SK-N-SH (cell line): ENCODE data around the gene ARID3A. TPM values are rescaled to one million over a fixed set of nuclear protein-coding genes. Genes with fewer than 3 reads are reported as not detected.

Experiments used
- CTCF ChIA-PET: fragments of 300-600, 350-600 bp; formaldehyde crosslinking; extraction: SDS; loops from one replicate; lab custom pipeline; 2021; lab: Yijun Ruan, JAX
- POLR2A ChIA-PET: fragments of 350-600 bp; sonication (Branson Sonifier 250); formaldehyde crosslinking; extraction: SDS; loops from one replicate; lab custom pipeline; 2020; ENCODE audit warnings: antibody characterized with exemption, inconsistent platforms; lab: Yijun Ruan, JAX
- DNase-seq: peaks from one replicate; pipeline ENCODE4 v3.0.0; 2012
- H2AFZ ChIP-seq: fragments of 200-600 bp; sonication (generic); 2 replicates; pipeline ENCODE4 v1.8.1; 2016; ENCODE audit warnings: antibody characterized with exemption, mild to moderate bottlenecking, low read depth
- H3F3A ChIP-seq: fragments of 200-600 bp; sonication (generic); replicated peaks from 2 replicates; pipeline ENCODE3; 2016; ENCODE audit warnings: antibody characterized with exemption, mild to moderate bottlenecking; ENCODE audit not compliant: insufficient read depth
- H3K27ac ChIP-seq, 2 experiments: fragments of 200-500 bp in 1 of 2; fragments of 200-600 bp in 1 of 2; sonication (Bioruptor generic) in 1 of 2; sonication (generic), shearing (Covaris generic) in 1 of 2; 2 replicates each; pipeline versions ENCODE4 v1.5.1 to v1.6.1; 2014 to 2016; ENCODE audit warnings: low read depth in 2 of 2, inconsistent platforms in 1 of 2, low read length in 1 of 2, mild to moderate bottlenecking in 1 of 2, mixed read lengths in 1 of 2
- H3K27me3 ChIP-seq: fragments of 200-600 bp; sonication (generic), shearing (Covaris generic); 2 replicates; pipeline ENCODE4 v1.6.1; 2016; ENCODE audit warnings: mixed run types; ENCODE audit not compliant: insufficient read depth
- H3K36me3 ChIP-seq, 2 experiments: fragments of 200-500 bp in 1 of 2; fragments of 200-600 bp in 1 of 2; sonication (Bioruptor generic) in 1 of 2; sonication (generic) in 1 of 2; replicated peaks in 1 of 2; 2 replicates each; pipeline versions ENCODE3 to v1.5.1; 2014 to 2016; ENCODE audit warnings: low read length in 1 of 2, mild to moderate bottlenecking in 1 of 2; ENCODE audit not compliant: insufficient read depth in 2 of 2, control insufficient read depth in 1 of 2
- H3K4me1 ChIP-seq, 2 experiments: fragments of 200-500 bp in 1 of 2; fragments of 200-600 bp in 1 of 2; sonication (Bioruptor generic) in 1 of 2; sonication (generic), shearing (Covaris generic) in 1 of 2; 2 replicates each; pipeline versions ENCODE4 v1.5.1 to v1.6.1; 2014 to 2016; ENCODE audit warnings: low read depth in 1 of 2, low read length in 1 of 2, mixed run types in 1 of 2; ENCODE audit not compliant: insufficient read depth in 2 of 2, control insufficient read depth in 1 of 2
- H3K4me2 ChIP-seq: fragments of 200-600 bp; sonication (generic), shearing (Covaris generic); 2 replicates; pipeline ENCODE4 v1.6.1; 2017; ENCODE audit warnings: mixed run types
- H3K4me3 ChIP-seq, 2 experiments: fragments of 200-500 bp in 1 of 2; fragments of 200-600 bp in 1 of 2; sonication (Bioruptor generic) in 1 of 2; sonication (generic), shearing (Covaris generic) in 1 of 2; 2 replicates each; pipeline versions ENCODE4 v1.5.1 to v1.8.1; 2014 to 2016; ENCODE audit warnings: low read depth in 2 of 2, inconsistent platforms in 1 of 2, low read length in 1 of 2, mild to moderate bottlenecking in 1 of 2, mixed read lengths in 1 of 2, moderate library complexity in 1 of 2
- H3K79me2 ChIP-seq: fragments of 200-600 bp; sonication (generic); 2 replicates; pipeline ENCODE4 v1.8.1; 2017; ENCODE audit warnings: mild to moderate bottlenecking; ENCODE audit not compliant: insufficient read depth
- H3K9ac ChIP-seq: fragments of 200-600 bp; sonication (generic); 2 replicates; pipeline ENCODE4 v1.6.1; 2017; ENCODE audit warnings: mixed run types
- H3K9me2 ChIP-seq: fragments of 200-600 bp; sonication (generic); 2 replicates; pipeline ENCODE4 v1.6.1; 2017; ENCODE audit warnings: mixed run types
- H3K9me3 ChIP-seq: fragments of 200-600 bp; sonication (generic); 2 replicates; pipeline ENCODE4 v1.6.1; 2017; ENCODE audit warnings: mixed run types, mild to moderate bottlenecking, moderate library complexity
- H4K20me1 ChIP-seq: fragments of 200-600 bp; sonication (generic); 2 replicates; pipeline ENCODE4 v1.6.1; 2017; ENCODE audit warnings: mild to moderate bottlenecking, mixed run types; ENCODE audit not compliant: insufficient read depth
- ELF1 ChIP-seq: IDR thresholded peaks from 2 replicates; pipeline ENCODE4 v1.4.0; 2012
- EZH2phosphoT487 ChIP-seq: fragments of 200-600 bp; sonication (generic); IDR thresholded peaks from 2 replicates; pipeline ENCODE4 v1.6.1; 2017; ENCODE audit warnings: low read depth, mixed run types, mild to moderate bottlenecking, antibody characterized with exemption, moderate library complexity, borderline replicate concordance
- FOSL2 ChIP-seq: IDR thresholded peaks from 2 replicates; pipeline ENCODE4 v1.4.0; 2012; ENCODE audit warnings: low read depth, mild to moderate bottlenecking, moderate library complexity, borderline replicate concordance
- FOXM1 ChIP-seq: IDR thresholded peaks from 2 replicates; pipeline ENCODE4 v1.4.0; 2012; ENCODE audit warnings: low read depth, mild to moderate bottlenecking
- NFIC ChIP-seq: IDR thresholded peaks from 2 replicates; pipeline ENCODE4 v1.4.0; 2012; ENCODE audit warnings: borderline replicate concordance
- NRF1 ChIP-seq: IDR thresholded peaks from 2 replicates; pipeline ENCODE4 v1.6.1; 2012; ENCODE audit warnings: low read depth, mild to moderate bottlenecking, low read length
- RAD21 ChIP-seq: IDR thresholded peaks from 2 replicates; pipeline ENCODE4 v1.6.1; 2012; ENCODE audit warnings: mild to moderate bottlenecking, low read length
- RCOR1 ChIP-seq: fragments of 150-350 bp; IDR thresholded peaks from 2 replicates; pipeline ENCODE4 v1.6.1; 2017; ENCODE audit warnings: antibody characterized with exemption, low read length
- RFX5 ChIP-seq: IDR thresholded peaks from 2 replicates; pipeline ENCODE4 v1.6.1; 2012; ENCODE audit warnings: mild to moderate bottlenecking, improper control_type of control experiment, low read length
- SMC3 ChIP-seq: IDR thresholded peaks from 2 replicates; pipeline ENCODE4 v1.6.1; 2012; ENCODE audit warnings: low read depth, low read length, improper control_type of control experiment
- TAF1 ChIP-seq: IDR thresholded peaks from 2 replicates; pipeline ENCODE4 v1.6.1; 2012; ENCODE audit warnings: low read depth, mild to moderate bottlenecking, low read length, moderate library complexity, borderline replicate concordance
- YY1 ChIP-seq: IDR thresholded peaks from 2 replicates; pipeline ENCODE4 v1.4.0; 2012; ENCODE audit warnings: low read depth, mild to moderate bottlenecking
- WGBS: methylation state at CpG from one replicate; pipeline ENCODE4 v1.1.6; 2017; ENCODE audit warnings: low lambda C conversion rate; 5-methylcytosine and 5-hydroxymethylcytosine counted together
- polyA plus RNA-seq, 3 experiments: library from polyadenylated mRNA; depleted of rRNA; stranded (reverse); fragments of >200 nt; gene quantifications; 2 replicates each; pipeline ENCODE4 v1.2.3, GENCODE V29; 2012
- TF ChIP-seq, protein P1 (sequence below): fragments of 150-350 bp; IDR thresholded peaks from 2 replicates; pipeline ENCODE4 v1.6.1; 2017; ENCODE audit warnings: antibody characterized with exemption, low read length, low read depth, borderline replicate concordance
- TF ChIP-seq, protein P2 (sequence below): IDR thresholded peaks from 2 replicates; pipeline ENCODE4 v1.4.0; 2012; ENCODE audit warnings: low read depth, borderline replicate concordance
- TF ChIP-seq, protein P3 (sequence below): IDR thresholded peaks from 2 replicates; pipeline ENCODE4; 2012
- TF ChIP-seq, protein P4 (sequence below): IDR thresholded peaks from 2 replicates; pipeline ENCODE4 v1.4.0; 2012; ENCODE audit warnings: low read depth, borderline replicate concordance

The ARID3A gene
- polyA plus RNA-seq, 1 of the 3 experiments (the other 2 are of a cell fraction): 8.6 TPM

DNA sequence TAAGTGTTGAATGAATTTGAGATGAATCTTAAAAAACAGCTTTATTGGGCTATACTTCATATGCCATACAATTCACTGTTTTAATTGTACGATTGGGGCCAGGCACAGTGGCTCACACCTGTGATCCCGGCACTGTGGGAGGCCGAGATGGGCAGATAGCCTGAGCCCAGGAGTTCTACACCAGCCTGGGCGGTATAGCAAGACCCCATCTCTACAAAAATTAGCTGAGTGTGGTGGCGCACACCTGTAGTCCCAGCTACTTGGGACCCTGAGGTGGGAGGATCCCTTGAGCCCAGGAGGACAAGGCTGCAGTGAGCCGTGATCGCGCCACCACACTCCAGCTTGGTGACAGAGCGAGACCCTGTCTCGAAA is 10.3 kb downstream of the ARID3A start:
- Histone ChIP-seq H3K4me2 (no peak overlapping the region), H3F3A (peaks cover 8% of the 10 kb centered on the region), H3K9me2 (no peaks in the 10 kb centered on the region), H3K27ac (peak overlapping the region in 1 of 2 experiments; percentile 0; a peak in 1 of 4 replicates), H3K27me3 (no peaks in the 10 kb centered on the region), H3K36me3 (no peaks in the 10 kb centered on the region), H3K9ac (no peak overlapping the region), H4K20me1 (peaks cover 19% of the 10 kb centered on the region), H3K9me3 (no peaks in the 10 kb centered on the region), H3K79me2 (peaks cover 34% of the 10 kb centered on the region), H3K4me3 (no peak overlapping the region), H2AFZ (no peak overlapping the region), H3K4me1 (peaks cover 16 to 58% of the 10 kb centered on the region in 2 experiments; a peak in 3 of 4 replicates)
- TF ChIP-seq FOXM1: no peak
- TF ChIP-seq, protein P1, sequence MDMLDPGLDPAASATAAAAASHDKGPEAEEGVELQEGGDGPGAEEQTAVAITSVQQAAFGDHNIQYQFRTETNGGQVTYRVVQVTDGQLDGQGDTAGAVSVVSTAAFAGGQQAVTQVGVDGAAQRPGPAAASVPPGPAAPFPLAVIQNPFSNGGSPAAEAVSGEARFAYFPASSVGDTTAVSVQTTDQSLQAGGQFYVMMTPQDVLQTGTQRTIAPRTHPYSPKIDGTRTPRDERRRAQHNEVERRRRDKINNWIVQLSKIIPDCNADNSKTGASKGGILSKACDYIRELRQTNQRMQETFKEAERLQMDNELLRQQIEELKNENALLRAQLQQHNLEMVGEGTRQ: no peak
- no peak for TF ChIP-seq NFIC
- TF ChIP-seq, protein P2, sequence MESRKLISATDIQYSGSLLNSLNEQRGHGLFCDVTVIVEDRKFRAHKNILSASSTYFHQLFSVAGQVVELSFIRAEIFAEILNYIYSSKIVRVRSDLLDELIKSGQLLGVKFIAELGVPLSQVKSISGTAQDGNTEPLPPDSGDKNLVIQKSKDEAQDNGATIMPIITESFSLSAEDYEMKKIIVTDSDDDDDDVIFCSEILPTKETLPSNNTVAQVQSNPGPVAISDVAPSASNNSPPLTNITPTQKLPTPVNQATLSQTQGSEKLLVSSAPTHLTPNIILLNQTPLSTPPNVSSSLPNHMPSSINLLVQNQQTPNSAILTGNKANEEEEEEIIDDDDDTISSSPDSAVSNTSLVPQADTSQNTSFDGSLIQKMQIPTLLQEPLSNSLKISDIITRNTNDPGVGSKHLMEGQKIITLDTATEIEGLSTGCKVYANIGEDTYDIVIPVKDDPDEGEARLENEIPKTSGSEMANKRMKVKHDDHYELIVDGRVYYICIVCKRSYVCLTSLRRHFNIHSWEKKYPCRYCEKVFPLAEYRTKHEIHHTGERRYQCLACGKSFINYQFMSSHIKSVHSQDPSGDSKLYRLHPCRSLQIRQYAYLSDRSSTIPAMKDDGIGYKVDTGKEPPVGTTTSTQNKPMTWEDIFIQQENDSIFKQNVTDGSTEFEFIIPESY: no peak
- ChIA-PET CTCF (interaction anchor here (0.9 to 1.0 kb wide), 2 partner anchors 47 to 72 kb away, joined by 3 to 4 read pairs; no protein-coding TSS in a partner anchor), POLR2A (interaction anchor here (0.9 kb wide), 1 partner anchor 48 kb away, joined by 3 read pairs; the partner anchor contains the start of gene WDR18)
- WGBS: 97% methylated on average over 6 of the region's 10 CpGs
- no peak for DNase-seq

DNA sequence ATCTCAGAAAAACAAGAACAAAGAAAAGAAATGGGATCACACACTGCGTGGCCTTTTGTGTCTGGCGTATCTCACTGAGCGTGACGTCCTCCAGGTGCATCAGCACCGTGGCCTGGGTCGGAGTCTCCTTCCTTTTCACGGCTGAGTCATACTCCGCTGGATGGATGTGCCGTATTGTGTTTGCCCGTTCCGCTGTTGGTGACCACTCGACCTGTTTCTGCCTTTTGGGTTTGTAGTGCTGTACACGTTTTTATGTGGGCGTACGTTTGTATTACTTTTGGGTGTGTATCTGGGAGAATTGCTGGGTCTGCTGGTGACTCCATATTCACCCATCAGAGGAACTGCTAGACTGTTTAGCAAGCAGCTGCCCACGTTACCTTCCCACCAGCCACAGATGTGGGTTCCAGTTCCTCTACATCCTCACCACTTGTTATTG is 11.4 kb downstream of the ARID3A start:
- DNase-seq: no peak
- no peaks in the 10 kb centered on the region for H3K36me3 ChIP-seq
- TF ChIP-seq NRF1 (no peak), YY1 (no peak), TAF1 (no peak), FOSL2 (no peak), NFIC (no peak), RCOR1 (no peak), ELF1 (no peak), FOXM1 (no peak), RFX5 (no peak), RAD21 (no peak), SMC3 (no peak), EZH2phosphoT487 (no peak)
- TF ChIP-seq, protein P3, sequence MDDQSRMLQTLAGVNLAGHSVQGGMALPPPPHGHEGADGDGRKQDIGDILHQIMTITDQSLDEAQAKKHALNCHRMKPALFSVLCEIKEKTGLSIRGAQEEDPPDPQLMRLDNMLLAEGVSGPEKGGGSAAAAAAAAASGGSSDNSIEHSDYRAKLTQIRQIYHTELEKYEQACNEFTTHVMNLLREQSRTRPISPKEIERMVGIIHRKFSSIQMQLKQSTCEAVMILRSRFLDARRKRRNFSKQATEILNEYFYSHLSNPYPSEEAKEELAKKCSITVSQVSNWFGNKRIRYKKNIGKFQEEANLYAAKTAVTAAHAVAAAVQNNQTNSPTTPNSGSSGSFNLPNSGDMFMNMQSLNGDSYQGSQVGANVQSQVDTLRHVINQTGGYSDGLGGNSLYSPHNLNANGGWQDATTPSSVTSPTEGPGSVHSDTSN: no peak
- TF ChIP-seq, protein P4, sequence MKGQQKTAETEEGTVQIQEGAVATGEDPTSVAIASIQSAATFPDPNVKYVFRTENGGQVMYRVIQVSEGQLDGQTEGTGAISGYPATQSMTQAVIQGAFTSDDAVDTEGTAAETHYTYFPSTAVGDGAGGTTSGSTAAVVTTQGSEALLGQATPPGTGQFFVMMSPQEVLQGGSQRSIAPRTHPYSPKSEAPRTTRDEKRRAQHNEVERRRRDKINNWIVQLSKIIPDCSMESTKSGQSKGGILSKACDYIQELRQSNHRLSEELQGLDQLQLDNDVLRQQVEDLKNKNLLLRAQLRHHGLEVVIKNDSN: no peak
- TF ChIP-seq, all 33 proteins: peak for 0
- Histone ChIP-seq H3K27me3 (no peaks in the 10 kb centered on the region), H3K9me3 (no peaks in the 10 kb centered on the region), H3K4me2 (no peak overlapping the region), H3K4me3 (no peak overlapping the region), H3K9ac (no peak overlapping the region), H3K79me2 (peaks cover 45% of the 10 kb centered on the region), H4K20me1 (peaks cover 30% of the 10 kb centered on the region), H3K9me2 (no peaks in the 10 kb centered on the region), H3K4me1 (peaks cover 19 to 65% of the 10 kb centered on the region in 2 experiments; a peak in 3 of 4 replicates), H2AFZ (no peak overlapping the region), H3K27ac (no peak overlapping the region; a peak in 1 of 4 replicates), H3F3A (peaks cover 13% of the 10 kb centered on the region)
- ChIA-PET POLR2A (no interaction called here), CTCF (no interaction called here)
- 94% methylated on average over 16 of the region's 16 CpGs for WGBS
